HG03457 (cell line): ENCODE data around the gene KAT6B.
"Not testable (repeated sequence)": the region's sequence is repeated elsewhere in the genome, so short reads cannot be mapped to it uniquely, and the experiment has no call there.

ENCODE experiments used
- ATAC-seq: cut with Tn5 transposase; IDR thresholded peaks from one replicate; pipeline ENCODE4 v1.9.1; 2021; ENCODE audit warnings: moderate number of reproducible peaks; ENCODE audit not compliant: unreplicated experiment

Gene KAT6B

DNA sequence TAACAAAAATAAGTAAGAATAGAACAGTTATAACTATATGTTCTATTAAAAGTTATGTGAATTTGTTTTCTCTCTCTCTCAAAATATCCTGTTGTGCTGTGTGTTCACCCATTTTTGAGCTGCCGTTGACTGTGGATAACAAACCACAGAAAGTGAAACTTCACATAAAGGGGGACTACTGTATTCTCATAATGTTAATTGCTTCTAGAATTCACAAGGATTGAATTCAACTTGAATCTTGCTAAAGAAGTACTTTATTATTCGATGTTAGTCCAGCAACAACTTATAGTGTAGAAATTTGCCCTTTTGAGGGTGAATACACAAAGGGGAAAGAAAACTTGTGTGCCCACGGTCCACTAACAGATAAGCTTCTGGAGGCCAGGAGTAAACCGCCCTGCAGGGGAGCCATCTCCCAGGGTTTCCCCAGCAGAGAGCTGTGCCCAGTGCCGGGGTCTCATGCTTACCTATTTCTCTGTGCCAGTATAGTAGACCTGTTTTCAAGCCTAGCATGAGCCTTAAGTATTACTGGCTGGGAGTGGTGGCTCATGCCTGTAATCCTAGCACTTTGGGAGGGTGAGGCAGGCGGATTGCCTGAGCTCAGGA, 87.1 kb downstream of the KAT6B start:
- ATAC-seq: no peak

DNA sequence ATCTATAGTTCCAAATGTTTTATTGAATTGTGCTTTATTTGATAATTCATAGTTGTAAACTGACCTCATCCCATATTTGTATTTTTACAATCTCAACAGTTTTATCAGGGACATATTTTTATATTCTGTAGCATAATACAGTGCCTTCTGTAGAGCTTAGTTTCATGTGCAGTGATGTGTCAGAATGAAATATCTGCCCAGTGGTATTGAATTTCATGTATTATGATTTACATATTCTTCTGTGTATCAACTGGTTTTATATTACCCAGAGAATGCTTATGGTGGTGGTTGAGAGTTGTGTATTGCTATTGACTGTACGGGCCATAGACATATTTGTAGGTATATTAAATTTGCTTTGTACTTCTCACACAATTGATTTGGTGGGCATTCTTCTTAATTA, 89.9 kb downstream of the KAT6B start:
- ATAC-seq: no peak

GRCh38 chr10:74917481-74918077, 91.2 kb downstream of the KAT6B start:
- ATAC-seq: no peak

- no peak for ATAC-seq
Measured at GRCh38 chr10:74919671-74920070, 93.3 kb downstream of the KAT6B start.

GRCh38 chr10:74921070-74921469, 94.7 kb downstream of the KAT6B start:
- not testable (repeated sequence) for ATAC-seq

DNA sequence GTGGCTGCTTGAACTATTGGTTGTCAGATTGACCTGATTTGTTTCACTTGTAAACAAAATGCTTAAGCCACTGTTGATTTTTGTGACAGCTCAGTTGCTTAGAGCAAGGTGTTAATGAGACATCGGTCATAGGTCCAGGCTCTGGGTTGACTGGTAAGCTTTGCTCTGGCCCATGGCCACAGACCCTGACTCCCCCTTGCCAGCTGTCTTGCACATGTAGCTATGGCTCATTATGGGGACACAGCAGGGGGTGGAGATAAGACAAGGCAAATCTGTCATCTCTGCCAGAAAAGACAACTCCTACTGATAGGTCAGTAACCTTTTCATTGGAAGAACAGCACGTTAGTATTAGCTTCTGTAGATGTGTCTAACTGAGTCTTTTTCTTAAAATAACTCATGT, 95.3 kb downstream of the KAT6B start:
- ATAC-seq: no peak

- no peak for ATAC-seq
Measured at GRCh38 chr10:74922921-74923320, 96.5 kb downstream of the KAT6B start.

GRCh38 chr10:74923556-74923955, 97.2 kb downstream of the KAT6B start:
- no peak for ATAC-seq

GRCh38 chr10:74924251-74924963, 98.0 kb downstream of the KAT6B start:
- no peak for ATAC-seq

- no peak for ATAC-seq
Measured at GRCh38 chr10:74925291-74925690, 98.9 kb downstream of the KAT6B start.

DNA sequence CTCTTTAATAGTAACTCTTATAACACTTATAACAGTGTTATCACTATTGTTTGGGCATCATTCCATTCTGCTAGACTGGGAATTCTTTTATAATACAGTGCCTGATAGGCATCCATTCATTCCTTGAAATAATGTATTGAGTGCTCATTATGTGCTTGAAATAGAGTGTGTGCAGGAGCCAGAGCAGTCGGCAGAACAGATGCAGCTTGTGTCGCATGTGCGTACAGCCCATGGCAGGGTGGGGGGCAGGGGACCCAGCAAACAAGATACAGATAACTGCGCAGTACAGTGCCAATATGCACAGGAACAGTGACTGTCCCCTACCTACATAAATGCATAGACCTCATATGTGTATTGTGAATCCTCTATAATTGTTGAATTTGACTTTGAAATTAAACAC, 99.3 kb downstream of the KAT6B start:
- ATAC-seq: no peak

DNA sequence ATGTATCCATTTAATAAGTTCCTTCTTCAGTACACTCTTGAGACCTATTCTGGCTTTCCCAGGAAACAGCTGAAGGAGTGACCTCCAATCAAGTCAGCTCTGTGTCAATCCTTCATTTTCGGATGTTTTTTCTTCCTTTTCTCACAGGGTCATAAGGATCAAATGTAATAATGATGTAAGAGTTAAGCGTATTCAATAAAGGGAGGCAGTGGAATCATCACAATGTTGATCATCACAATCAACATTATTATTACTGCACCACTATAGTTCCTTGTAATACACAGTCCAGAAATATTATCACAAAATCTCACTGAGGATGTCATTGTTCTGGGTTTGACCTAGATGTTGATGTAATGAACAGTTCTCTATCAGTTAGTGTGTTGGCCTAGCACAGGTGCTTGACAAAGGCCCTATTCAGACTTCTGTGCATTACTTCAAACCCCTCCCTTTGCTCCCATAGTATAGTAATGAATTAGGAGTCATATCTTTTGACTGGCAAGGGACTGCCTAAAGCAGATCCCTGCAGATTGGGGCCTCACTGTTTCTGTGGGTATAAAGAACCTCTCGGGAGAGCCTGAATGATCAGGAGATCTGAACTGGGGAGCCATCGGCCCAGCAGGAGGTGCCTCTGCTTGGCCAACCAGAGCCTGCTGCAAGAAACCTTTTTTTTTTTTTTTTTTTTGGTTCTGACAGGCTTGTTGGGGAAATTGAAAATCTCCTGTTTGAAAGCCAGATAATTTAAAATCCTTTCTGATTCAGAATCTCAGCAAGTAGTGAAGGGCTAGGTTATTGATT, 100.6 kb downstream of the KAT6B start:
- ATAC-seq: no peak

- no peak for ATAC-seq
Measured at GRCh38 chr10:74927701-74928100, 101.3 kb downstream of the KAT6B start.

DNA sequence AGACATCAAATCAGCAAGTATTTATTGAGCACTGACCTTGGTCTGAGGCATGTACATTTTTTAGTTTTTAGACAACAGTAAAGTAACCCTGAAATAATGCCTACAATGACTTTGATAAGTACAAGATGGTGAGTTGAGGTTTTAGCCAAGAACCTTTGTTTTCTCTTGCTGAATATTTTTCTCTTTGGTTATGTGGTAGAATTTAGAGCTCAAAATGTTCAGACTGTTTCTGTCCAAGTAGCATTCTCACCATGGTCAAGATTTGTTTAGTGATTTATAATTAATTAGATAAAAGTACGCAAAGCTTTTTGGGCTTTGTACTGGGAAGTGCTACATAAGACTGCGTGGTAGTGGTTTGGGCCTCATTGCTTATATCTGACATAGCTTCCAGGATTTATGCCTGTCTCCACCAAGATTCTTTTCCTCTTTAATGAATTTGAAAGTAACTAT, 102.4 kb downstream of the KAT6B start:
- ATAC-seq: no peak

DNA sequence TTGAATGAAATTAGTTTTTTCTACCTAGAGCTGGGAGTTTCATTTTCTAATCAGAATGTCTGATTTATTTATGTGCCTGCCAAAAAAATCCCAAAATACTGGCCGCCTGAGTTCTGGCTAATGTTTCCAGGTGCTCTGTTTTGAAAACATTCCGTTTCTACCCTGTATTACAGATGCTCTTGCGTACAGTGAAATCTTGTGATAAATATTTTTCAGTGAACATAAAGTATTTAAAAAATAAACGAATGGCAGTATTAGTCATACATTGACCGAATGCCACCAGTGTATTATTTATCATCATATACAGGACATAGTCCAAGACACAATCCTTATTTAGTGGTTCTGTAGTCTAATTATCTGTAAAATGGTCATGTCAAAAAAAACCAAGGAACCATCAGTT, 102.8 kb downstream of the KAT6B start:
- no peak for ATAC-seq

GRCh38 chr10:74930965-74931364, 104.6 kb downstream of the KAT6B start:
- ATAC-seq: no peak

DNA sequence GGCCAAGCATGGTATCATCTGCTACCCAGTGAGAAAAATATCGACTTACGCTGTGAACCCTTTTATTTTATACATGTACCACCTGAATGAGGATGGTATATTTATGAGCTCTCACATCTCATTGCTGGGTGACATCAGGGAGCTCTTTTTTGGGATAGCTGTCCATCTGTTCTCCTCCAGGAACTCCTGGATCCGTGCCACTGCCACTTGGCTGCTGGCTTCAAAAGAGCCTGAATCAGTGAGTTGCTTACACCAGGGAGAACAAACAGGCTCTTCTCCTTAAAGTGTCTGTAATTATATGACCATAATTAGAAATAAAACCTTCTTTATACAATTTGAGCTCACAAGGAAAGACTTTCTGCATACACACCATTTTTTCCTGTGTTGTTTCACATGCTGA, 106.2 kb downstream of the KAT6B start:
- no peak for ATAC-seq

- no peak for ATAC-seq
Measured at GRCh38 chr10:74934100-74934812, 107.9 kb downstream of the KAT6B start.

DNA sequence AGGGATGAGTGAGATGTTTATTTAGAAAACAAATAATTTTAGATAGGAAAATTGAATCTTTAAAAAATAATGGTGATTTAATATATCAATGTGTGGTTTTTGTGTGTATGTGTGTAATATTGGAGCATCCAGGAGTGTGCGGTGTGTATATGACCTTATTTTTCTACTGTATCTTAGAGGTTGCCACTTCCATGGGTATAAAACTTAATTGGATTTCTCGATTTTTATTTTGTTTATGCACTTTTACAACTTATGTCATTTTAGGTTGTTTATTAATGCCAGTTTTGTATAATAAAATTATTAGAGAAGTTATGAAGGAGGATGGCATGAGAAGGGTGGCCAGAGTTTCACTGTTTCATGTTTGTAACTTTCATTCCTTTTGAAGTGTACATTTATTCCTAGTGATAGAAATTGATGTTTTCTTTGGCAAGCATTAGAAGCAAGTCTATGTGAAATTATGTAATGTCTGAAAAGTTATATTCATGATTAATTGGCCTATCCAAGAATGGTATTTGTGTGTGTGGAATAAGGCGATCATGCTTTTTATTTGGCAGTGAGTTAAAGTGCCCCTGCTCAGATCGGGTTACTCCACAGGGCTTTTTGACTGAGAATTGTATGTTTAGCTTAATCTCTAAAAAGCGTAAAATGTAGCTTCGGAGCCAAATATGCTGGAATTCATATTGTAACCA, 110.3 kb downstream of the KAT6B start:
- no peak for ATAC-seq

DNA sequence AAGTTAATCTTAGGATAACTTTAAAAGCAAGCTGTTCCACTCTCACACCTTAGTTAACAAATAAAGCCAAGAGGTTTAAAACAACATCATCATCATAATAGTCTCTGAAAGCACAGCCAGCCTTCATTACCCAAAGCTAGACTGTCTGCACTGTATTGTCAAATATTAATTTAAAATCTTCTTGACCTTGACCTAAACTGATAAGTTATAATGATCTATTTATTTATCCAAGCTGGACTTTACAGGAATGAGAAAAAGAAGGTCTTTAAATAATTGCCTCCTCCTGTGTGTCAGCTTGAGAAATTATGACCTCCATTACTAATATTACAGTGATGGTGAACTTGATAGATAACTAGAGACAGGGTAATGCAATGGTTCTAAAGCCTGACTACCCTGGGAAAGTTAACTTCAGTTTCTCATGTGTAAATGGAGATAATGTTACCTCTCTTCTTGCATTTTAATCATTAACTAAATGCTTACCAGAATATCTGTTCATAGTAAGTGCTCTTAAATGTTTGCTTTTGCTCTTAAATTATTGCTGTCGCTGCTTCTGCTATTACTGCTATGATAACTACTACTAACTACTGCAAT, 111.0 kb downstream of the KAT6B start:
- no peak for ATAC-seq
